Small intestine (tissue), 7 donors: ENCODE data around the gene ARHGEF10L. TPM values are rescaled to one million over a fixed set of nuclear protein-coding genes. Genes with fewer than 3 reads are reported as not detected.

Experiments used
- DNase-seq, 2 donors: peaks; one replicate each; pipeline versions ENCODE4 v3.0.0 to v3.0.0-alpha.2; 2013
- FAIRE-seq: peaks from 2 replicates; lab custom pipeline; 2012; peaks lifted over from hg19 to GRCh38; lab: Jason Lieb, UNC
- H3K27ac ChIP-seq, 3 donors: one replicate each; pipeline ENCODE4 v1.5.1; 2013; ENCODE audit warnings: low read length in 2 of 3, mild to moderate bottlenecking in 2 of 3, control low read depth in 1 of 3, inconsistent platforms in 1 of 3, low read depth in 1 of 3, moderate library complexity in 1 of 3
- H3K27me3 ChIP-seq, 3 donors: one replicate each; pipeline ENCODE4 v1.6.1; 2013; ENCODE audit warnings: low read length in 3 of 3, inconsistent platforms in 1 of 3; ENCODE audit not compliant: control insufficient read depth in 3 of 3, insufficient read depth in 3 of 3
- H3K36me3 ChIP-seq, 3 donors: one replicate each; pipeline ENCODE4 v1.6.1; 2013; ENCODE audit warnings: low read length in 3 of 3, inconsistent platforms in 1 of 3, low read depth in 1 of 3, mild to moderate bottlenecking in 1 of 3, moderate library complexity in 1 of 3; ENCODE audit not compliant: control insufficient read depth in 3 of 3, insufficient read depth in 2 of 3
- H3K4me1 ChIP-seq, 3 donors: one replicate each; pipeline ENCODE4 v1.6.1; 2013; ENCODE audit warnings: low read length in 2 of 3, inconsistent platforms in 1 of 3, low read depth in 1 of 3, mild to moderate bottlenecking in 1 of 3, moderate library complexity in 1 of 3; ENCODE audit not compliant: control insufficient read depth in 3 of 3, insufficient read depth in 2 of 3
- H3K4me3 ChIP-seq, 3 donors: one replicate each; pipeline ENCODE4 v1.5.1; 2013; ENCODE audit warnings: low read length in 3 of 3, control low read depth in 1 of 3, inconsistent platforms in 1 of 3, low read depth in 1 of 3, mild to moderate bottlenecking in 1 of 3, moderate library complexity in 1 of 3
- H3K9me3 ChIP-seq, 2 donors: one replicate each; pipeline ENCODE4 v1.6.1; 2013; ENCODE audit warnings: low read depth in 1 of 2, low read length in 1 of 2; ENCODE audit not compliant: control insufficient read depth in 2 of 2, insufficient read depth in 1 of 2
- WGBS, 3 donors: extraction: QIAGEN DNeasy Blood & Tissue Kit; methylation state at CpG; one replicate each; pipeline ENCODE4 v1.1.7; 2013; 5-methylcytosine and 5-hydroxymethylcytosine counted together
- polyA plus RNA-seq, 4 donors: library from polyadenylated mRNA; stranded (reverse) in 3 of 4; unstranded in 1 of 4; fragments of 200-250 nt in 3 of 4; fragments of 120-200 nt in 1 of 4; gene quantifications; one replicate each; pipeline versions ENCODE4 v1.2.1 to v1.2.3, GENCODE V29; 2013
- donor health status: healthy with polysubstance abuse.
- donor health status: control.
- donor health status: control.
- donor health status: Bipolar disorder and iron deficiency.
- donor health status: healthy.

Gene ARHGEF10L
- polyA plus RNA-seq, 4 donors: 5.6 to 120 (median 35.0) TPM

- no peaks in the 10 kb centered on the region for H3K4me1 ChIP-seq
- no peak overlapping the region for H3K4me3 ChIP-seq
- 82 to 94% (median 91%) methylated on average over 9 of the region's 9 CpGs for WGBS, 3 donors
- DNase-seq (no peak), FAIRE-seq (no peak)
- no peak overlapping the region for H3K27ac ChIP-seq
- H3K27me3 ChIP-seq: no peaks in the 10 kb centered on the region
- H3K36me3 ChIP-seq: peaks cover 0 to 96% (median 0%) of the 10 kb centered on the region in 3 donors
- H3K9me3 ChIP-seq: no peaks in the 10 kb centered on the region
These were observed 129.8 kb downstream of the ARHGEF10L start for GRCh38 chr1:17669305-17669704.

GRCh38 chr1:17669866-17670451 is 130.5 kb downstream of the ARHGEF10L start:
- H3K36me3 ChIP-seq: peaks cover 0 to 94% (median 0%) of the 10 kb centered on the region in 3 donors

GRCh38 chr1:17670587-17671313 is 131.3 kb downstream of the ARHGEF10L start:
- H3K27ac ChIP-seq: no peak overlapping the region
- DNase-seq: no peak
- no peak for FAIRE-seq
- H3K27me3 ChIP-seq: no peaks in the 10 kb centered on the region
- no peaks in the 10 kb centered on the region for H3K9me3 ChIP-seq
- WGBS, 3 donors: 90 to 92% (median 91%) methylated on average over 27 of the region's 27 CpGs
- H3K36me3 ChIP-seq: peaks cover 0 to 94% (median 0%) of the 10 kb centered on the region in 3 donors
- H3K4me1 ChIP-seq: no peaks in the 10 kb centered on the region
- H3K4me3 ChIP-seq: no peak overlapping the region

More at GRCh38 chr1:17669866-17670451, 130.5 kb downstream of the ARHGEF10L start:
- Histone ChIP-seq H3K4me1 (no peaks in the 10 kb centered on the region), H3K9me3 (no peaks in the 10 kb centered on the region), H3K27me3 (no peaks in the 10 kb centered on the region), H3K4me3 (no peak overlapping the region), H3K27ac (no peak overlapping the region)
- DNase-seq (no peak), FAIRE-seq (no peak)
- 87 to 94% (median 93%) methylated on average over 23 to 26 of the region's 26 CpGs for WGBS, 3 donors

GRCh38 chr1:17671314-17671705 is 131.8 kb downstream of the ARHGEF10L start:
- Histone ChIP-seq H3K27ac (no peak overlapping the region), H3K9me3 (no peaks in the 10 kb centered on the region), H3K4me3 (no peak overlapping the region), H3K36me3 (peaks cover 0 to 94% (median 0%) of the 10 kb centered on the region in 3 donors), H3K4me1 (no peaks in the 10 kb centered on the region), H3K27me3 (no peaks in the 10 kb centered on the region)
- 67 to 74% (median 69%) methylated on average over 5 of the region's 5 CpGs for WGBS, 3 donors
- DNase-seq: no peak
- no peak for FAIRE-seq

GRCh38 chr1:17671741-17672140 is 132.2 kb downstream of the ARHGEF10L start:
- no peaks in the 10 kb centered on the region for H3K27me3 ChIP-seq
- H3K9me3 ChIP-seq: no peaks in the 10 kb centered on the region
- no peak for FAIRE-seq
- WGBS, 3 donors: 59 to 86% (median 71%) methylated on average over 10 of the region's 10 CpGs
- no peak for DNase-seq
- H3K4me1 ChIP-seq: no peaks in the 10 kb centered on the region
- peaks cover 0 to 95% (median 0%) of the 10 kb centered on the region in 3 donors for H3K36me3 ChIP-seq
- no peak overlapping the region for H3K27ac ChIP-seq
- no peak overlapping the region for H3K4me3 ChIP-seq

GRCh38 chr1:17672226-17672625 is 132.7 kb downstream of the ARHGEF10L start:
- Histone ChIP-seq H3K36me3 (peaks cover 0 to 95% (median 0%) of the 10 kb centered on the region in 3 donors), H3K4me1 (no peaks in the 10 kb centered on the region), H3K4me3 (no peak overlapping the region), H3K27me3 (no peaks in the 10 kb centered on the region), H3K27ac (no peak overlapping the region), H3K9me3 (no peaks in the 10 kb centered on the region)
- WGBS, 3 donors: 71 to 86% (median 86%) methylated on average over 12 of the region's 12 CpGs
- DNase-seq (no peak), FAIRE-seq (no peak)

GRCh38 chr1:17673329-17674072 is 134.0 kb downstream of the ARHGEF10L start:
- H3K4me1 ChIP-seq: no peaks in the 10 kb centered on the region
- H3K4me3 ChIP-seq: no peak overlapping the region
- 75 to 85% (median 80%) methylated on average over 12 to 13 of the region's 13 CpGs for WGBS, 3 donors
- no peak for FAIRE-seq
- no peaks in the 10 kb centered on the region for H3K9me3 ChIP-seq
- no peaks in the 10 kb centered on the region for H3K27me3 ChIP-seq
- no peak for DNase-seq
- peaks cover 0 to 91% (median 0%) of the 10 kb centered on the region in 3 donors for H3K36me3 ChIP-seq
- H3K27ac ChIP-seq: no peak overlapping the region

GRCh38 chr1:17674726-17675500 is 135.4 kb downstream of the ARHGEF10L start:
- WGBS, 3 donors: 77 to 84% (median 83%) methylated on average over 14 of the region's 14 CpGs
- H3K27ac ChIP-seq: no peak overlapping the region
- no peaks in the 10 kb centered on the region for H3K27me3 ChIP-seq
- DNase-seq (peak in 1 of 2 donors; percentile 63), FAIRE-seq (no peak)
- peaks cover 0 to 88% (median 0%) of the 10 kb centered on the region in 3 donors for H3K36me3 ChIP-seq
- H3K9me3 ChIP-seq: no peaks in the 10 kb centered on the region
- H3K4me1 ChIP-seq: no peaks in the 10 kb centered on the region
- H3K4me3 ChIP-seq: no peak overlapping the region
